ENCODE results near the gene EIF3A. TPM values are rescaled to one million over a fixed set of nuclear protein-coding genes. Genes with fewer than 3 reads are reported as not detected.
"Not testable (repeated sequence)": the region's sequence is repeated elsewhere in the genome, so short reads cannot be mapped to it uniquely, and the experiment has no call there.

EIF3A gene
- total RNA-seq, 1 donor from 2014 or later = 100 TPM

DNA sequence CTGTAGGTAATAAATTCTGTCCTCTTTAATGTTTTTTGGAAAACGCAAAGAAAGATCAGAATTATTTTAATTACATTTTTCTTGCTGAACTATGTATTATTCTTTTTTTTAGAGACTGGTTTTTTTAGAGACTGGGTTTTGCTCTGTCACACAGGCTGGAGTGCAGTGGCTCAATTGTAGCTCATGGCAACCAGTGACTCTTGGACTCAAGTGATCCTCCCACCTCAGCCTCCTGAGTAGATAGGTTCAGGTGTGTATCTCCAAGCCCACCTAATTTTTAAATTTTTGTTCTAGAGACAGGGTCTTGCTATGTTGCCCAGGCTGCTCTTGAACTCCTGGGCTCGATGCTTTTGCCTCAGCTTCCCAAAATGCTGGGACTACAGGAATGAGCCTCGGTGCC lies 18.0 kb upstream of the EIF3A start:
- Histone ChIP-seq H3K27me3 (no peaks in the 10 kb centered on the region), H3K36me3 (no peaks in the 10 kb centered on the region), H3K27ac (no peak overlapping the region), H3K4me3 (no peak overlapping the region), H3K9me3 (no peaks in the 10 kb centered on the region), H3K4me1 (peaks cover 9% of the 10 kb centered on the region)
- intact Hi-C loops (cut with DNase I) = no loop called here
- no peak for DNase-seq (ENCODE audit: extremely low spot score in 2 of 2)
- TF ChIP-seq POLR2AphosphoS5 (IDR thresholded peaks at IDR 0.05; ENCODE audit: insufficient read depth in 1 of 2, low read depth in 1 of 2) (no peak), POLR2A (IDR thresholded peaks at IDR 0.05) (no peak), CTCF (IDR thresholded peaks at IDR 0.05) (no peak)

DNA sequence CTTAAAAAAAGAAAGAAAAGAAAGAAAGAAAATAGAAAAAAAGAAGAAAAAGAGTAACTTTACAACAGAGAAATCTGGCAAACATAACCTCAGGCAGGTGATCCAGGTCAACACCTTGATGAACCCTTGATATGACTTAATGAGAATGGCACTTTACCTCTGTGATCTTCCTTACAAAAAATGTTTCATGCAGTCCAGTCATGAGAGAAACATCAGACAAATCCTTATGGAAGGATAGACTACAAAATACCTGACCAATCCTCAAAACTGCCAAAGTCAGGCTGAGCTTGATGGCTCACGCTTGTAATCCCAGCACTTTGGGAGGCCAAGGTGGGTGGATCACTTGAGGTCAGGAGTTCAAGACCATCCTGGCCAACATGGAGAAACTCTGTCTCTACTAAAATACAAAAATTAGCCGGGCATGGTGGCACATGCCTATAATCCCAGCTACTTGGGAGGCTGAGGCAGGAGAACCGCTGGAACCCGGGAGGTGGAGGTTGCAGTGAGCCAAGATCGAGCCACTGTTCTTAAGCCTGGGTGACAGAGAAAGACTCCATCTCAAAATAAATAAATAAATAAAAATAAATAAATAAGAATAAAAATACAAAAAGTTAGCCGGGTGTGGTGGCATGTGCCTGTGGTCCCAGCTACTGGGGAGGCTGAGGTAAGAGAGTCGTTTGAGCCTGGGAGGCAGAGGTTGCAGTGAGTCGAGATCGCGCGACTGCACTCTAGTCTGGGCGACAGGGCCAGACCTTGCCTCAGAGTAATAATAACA lies 16.2 kb upstream of the EIF3A start:
- H3K9me3 ChIP-seq; H3K27ac ChIP-seq; H3K27me3 ChIP-seq; H3K4me3 ChIP-seq; H3K4me1 ChIP-seq; DNase-seq (ENCODE audit: extremely low spot score in 2 of 2); intact Hi-C loops (cut with DNase I); H3K36me3 ChIP-seq: not testable (repeated sequence)

DNA sequence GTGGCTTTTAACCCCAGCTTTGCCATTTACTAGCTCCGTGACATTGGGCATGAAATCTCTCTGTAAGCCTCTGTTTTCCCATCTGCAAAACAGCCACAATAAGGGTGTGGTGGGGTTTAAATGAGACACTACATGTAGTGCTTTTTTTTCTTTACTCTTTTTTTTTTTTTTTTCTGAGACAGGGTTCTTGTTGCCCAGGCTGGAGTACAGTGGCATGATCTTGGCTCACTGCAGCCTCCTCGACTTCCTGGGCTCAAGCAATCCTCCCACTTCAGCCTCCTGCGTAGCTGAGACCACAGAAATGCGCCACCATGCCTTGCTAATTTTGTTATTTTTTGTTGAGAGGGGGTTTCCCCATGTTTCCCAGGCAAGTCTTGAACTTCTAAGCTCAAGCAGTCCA lies 15.0 kb upstream of the EIF3A start:
- Histone ChIP-seq H3K4me3 (no peak overlapping the region), H3K4me1 (peaks cover 6% of the 10 kb centered on the region), H3K9me3 (no peaks in the 10 kb centered on the region), H3K27me3 (no peaks in the 10 kb centered on the region), H3K27ac (no peak overlapping the region), H3K36me3 (no peaks in the 10 kb centered on the region)
- TF ChIP-seq POLR2A (IDR thresholded peaks at IDR 0.05) (no peak), POLR2AphosphoS5 (IDR thresholded peaks at IDR 0.05; ENCODE audit: insufficient read depth in 1 of 2, low read depth in 1 of 2) (no peak), CTCF (IDR thresholded peaks at IDR 0.05) (no peak)
- DNase-seq (ENCODE audit: extremely low spot score in 2 of 2) = no peak
- intact Hi-C loops (cut with DNase I) = no loop called here

GRCh38 chr10:119090968-119091367 lies 10.4 kb upstream of the EIF3A start:
- H3K4me3 ChIP-seq = no peak overlapping the region
- no peaks in the 10 kb centered on the region for H3K9me3 ChIP-seq
- TF ChIP-seq POLR2AphosphoS5 (IDR thresholded peaks at IDR 0.05; ENCODE audit: insufficient read depth in 1 of 2, low read depth in 1 of 2) = peak in 1 of 2 donors; percentile 51
- no peak for TF ChIP-seq CTCF (IDR thresholded peaks at IDR 0.05)
- no peaks in the 10 kb centered on the region for H3K4me1 ChIP-seq
- no peaks in the 10 kb centered on the region for H3K36me3 ChIP-seq
- no peak overlapping the region for H3K27ac ChIP-seq
- H3K27me3 ChIP-seq = no peaks in the 10 kb centered on the region
- DNase-seq (ENCODE audit: extremely low spot score in 2 of 2) = no peak
- intact Hi-C loops (cut with DNase I) = no loop called here

- DNase-seq (ENCODE audit: extremely low spot score in 2 of 2) = no peak
- H3K27ac ChIP-seq = no peak overlapping the region
Measured at GRCh38 chr10:119090026-119090795, 9.6 kb upstream of the EIF3A start.

More at GRCh38 chr10:119090026-119090795, 9.6 kb upstream of the EIF3A start:
- Histone ChIP-seq H3K9me3 (no peaks in the 10 kb centered on the region), H3K4me1 (no peaks in the 10 kb centered on the region), H3K36me3 (no peaks in the 10 kb centered on the region), H3K27me3 (no peaks in the 10 kb centered on the region), H3K4me3 (no peak overlapping the region)
- TF ChIP-seq CTCF (IDR thresholded peaks at IDR 0.05) = no peak
- no peak for TF ChIP-seq POLR2A (IDR thresholded peaks at IDR 0.05)
- no peak for TF ChIP-seq POLR2AphosphoS5 (IDR thresholded peaks at IDR 0.05; ENCODE audit: insufficient read depth in 1 of 2, low read depth in 1 of 2)
- intact Hi-C loops (cut with DNase I) = no loop called here
